Measurements from ENCODE around the gene RPAP3.

Gene RPAP3

GRCh38 chr12:47747126-47747525 lies 41.3 kb upstream of the RPAP3 start:
- no peak overlapping the region for H3K9ac ChIP-seq (ENCODE audit: low read depth, low read length, poor library complexity, severe bottlenecking)
- no peak overlapping the region for H3K4me3 ChIP-seq (ENCODE audit: low read length, poor library complexity, severe bottlenecking)
- H4K20me1 ChIP-seq (ENCODE audit: insufficient read depth, low read length, poor library complexity, severe bottlenecking), result no peaks in the 10 kb centered on the region
- H3K4me2 ChIP-seq (ENCODE audit: low read depth, low read length, poor library complexity, severe bottlenecking), result no peak overlapping the region
- H3K9me2 ChIP-seq (replicated peaks; ENCODE audit: low read depth, low read length), result no peaks in the 10 kb centered on the region
- H3K9me3 ChIP-seq (ENCODE audit: insufficient read depth, low read depth, low read length), result no peaks in the 10 kb centered on the region
- H3F3A ChIP-seq (ENCODE audit: low read depth), result no peaks in the 10 kb centered on the region
- H3K4me1 ChIP-seq (ENCODE audit: insufficient read depth, low read length, poor library complexity, severe bottlenecking), result peaks cover 4% of the 10 kb centered on the region
- H3K79me2 ChIP-seq (ENCODE audit: insufficient read depth, low read length), result no peaks in the 10 kb centered on the region
- no peak for TF ChIP-seq EZH2phosphoT487 (IDR thresholded peaks at IDR 0.05; ENCODE audit: borderline replicate concordance)
- TF ChIP-seq CTCF (conservative IDR thresholded peaks at IDR 0.05; ENCODE audit: low read length), result no peak
- H3K36me3 ChIP-seq (ENCODE audit: insufficient read depth, low read length), result peaks cover 3% of the 10 kb centered on the region; the same call in 1 of the 2 replicates
- H2AFZ ChIP-seq (ENCODE audit: low read length), result no peak overlapping the region
- no peaks in the 10 kb centered on the region for H3K27me3 ChIP-seq (ENCODE audit: insufficient read depth, low read length, poor library complexity, severe bottlenecking)

- H3K27me3 ChIP-seq (ENCODE audit: insufficient read depth, low read length, poor library complexity, severe bottlenecking), result no peaks in the 10 kb centered on the region
- no peak overlapping the region for H2AFZ ChIP-seq (ENCODE audit: low read length)
- no peaks in the 10 kb centered on the region for H3K79me2 ChIP-seq (ENCODE audit: insufficient read depth, low read length)
- H3K4me3 ChIP-seq (ENCODE audit: low read length, poor library complexity, severe bottlenecking), result no peak overlapping the region
- H3K9ac ChIP-seq (ENCODE audit: low read depth, low read length, poor library complexity, severe bottlenecking), result no peak overlapping the region
- no peak overlapping the region for H3K4me2 ChIP-seq (ENCODE audit: low read depth, low read length, poor library complexity, severe bottlenecking)
- peaks cover 4% of the 10 kb centered on the region; the same call in 1 of the 2 replicates for H3F3A ChIP-seq (ENCODE audit: low read depth)
- peaks cover 3% of the 10 kb centered on the region; the same call in 1 of the 2 replicates for H3K36me3 ChIP-seq (ENCODE audit: insufficient read depth, low read length)
- no peaks in the 10 kb centered on the region for H3K9me2 ChIP-seq (replicated peaks; ENCODE audit: low read depth, low read length)
- no peak for TF ChIP-seq CTCF (conservative IDR thresholded peaks at IDR 0.05; ENCODE audit: low read length)
- TF ChIP-seq EZH2phosphoT487 (IDR thresholded peaks at IDR 0.05; ENCODE audit: borderline replicate concordance), result no peak
- no peaks in the 10 kb centered on the region for H4K20me1 ChIP-seq (ENCODE audit: insufficient read depth, low read length, poor library complexity, severe bottlenecking)
- H3K4me1 ChIP-seq (ENCODE audit: insufficient read depth, low read length, poor library complexity, severe bottlenecking), result peaks cover 9% of the 10 kb centered on the region
- H3K9me3 ChIP-seq (ENCODE audit: insufficient read depth, low read depth, low read length), result no peaks in the 10 kb centered on the region
These were observed 40.7 kb upstream of the RPAP3 start for GRCh38 chr12:47746523-47746922.

- peaks cover 11% of the 10 kb centered on the region for H3K4me1 ChIP-seq (ENCODE audit: insufficient read depth, low read length, poor library complexity, severe bottlenecking)
- no peaks in the 10 kb centered on the region for H4K20me1 ChIP-seq (ENCODE audit: insufficient read depth, low read length, poor library complexity, severe bottlenecking)
- TF ChIP-seq EZH2phosphoT487 (IDR thresholded peaks at IDR 0.05; ENCODE audit: borderline replicate concordance) (no peak), CTCF (conservative IDR thresholded peaks at IDR 0.05; ENCODE audit: low read length) (no peak)
These were observed 40.2 kb upstream of the RPAP3 start for GRCh38 chr12:47746073-47746472.

More at GRCh38 chr12:47746073-47746472, 40.2 kb upstream of the RPAP3 start:
- H3K36me3 ChIP-seq (ENCODE audit: insufficient read depth, low read length), result peaks cover 3% of the 10 kb centered on the region; the same call in 1 of the 2 replicates
- H3K9me3 ChIP-seq (ENCODE audit: insufficient read depth, low read depth, low read length), result no peaks in the 10 kb centered on the region
- H3K27me3 ChIP-seq (ENCODE audit: insufficient read depth, low read length, poor library complexity, severe bottlenecking), result no peaks in the 10 kb centered on the region
- no peaks in the 10 kb centered on the region for H3K79me2 ChIP-seq (ENCODE audit: insufficient read depth, low read length)
- no peak overlapping the region for H3K9ac ChIP-seq (ENCODE audit: low read depth, low read length, poor library complexity, severe bottlenecking)
- no peaks in the 10 kb centered on the region for H3K9me2 ChIP-seq (replicated peaks; ENCODE audit: low read depth, low read length)
- H3K4me2 ChIP-seq (ENCODE audit: low read depth, low read length, poor library complexity, severe bottlenecking), result no peak overlapping the region
- no peak overlapping the region for H3K4me3 ChIP-seq (ENCODE audit: low read length, poor library complexity, severe bottlenecking)
- H3F3A ChIP-seq (ENCODE audit: low read depth), result peaks cover 4% of the 10 kb centered on the region; the same call in 1 of the 2 replicates
- no peak overlapping the region for H2AFZ ChIP-seq (ENCODE audit: low read length)
